A549 (cell line): ENCODE data around the gene PSME3IP1. TPM values are rescaled to one million over a fixed set of nuclear protein-coding genes. Genes with fewer than 3 reads are reported as not detected.

ENCODE experiments used
- ATAC-seq, 2 experiments: fragments of 200-7000 bp in 1 of 2; fragments of >200 bp in 1 of 2; cut with Nextera tagmentation in 1 of 2; cut with Tn5 transposase in 1 of 2; 3 replicates each; pipeline versions ENCODE4 v1.8.0 to v1.9.1; 2018 to 2020; ENCODE audit warnings: mild to moderate bottlenecking in 1 of 2, moderate library complexity in 1 of 2
- CTCF ChIA-PET: fragments of 300-600 bp; sonication (Branson Sonifier 250); formaldehyde crosslinking; extraction: SDS; loops from one replicate; lab custom pipeline; 2021; ENCODE audit warnings: antibody characterized with exemption, inconsistent platforms; lab: Yijun Ruan, JAX
- POLR2A ChIA-PET: fragments of 350-600 bp; formaldehyde crosslinking; extraction: SDS; loops from one replicate; lab custom pipeline; 2021; ENCODE audit warnings: antibody characterized with exemption, inconsistent platforms; lab: Yijun Ruan, JAX
- DNase-seq, 2 experiments: peaks; one replicate each; pipeline versions ENCODE4 v3.0.0 to v3.0.0-alpha.2; 2011 to 2016; ENCODE audit warnings: low read depth in 1 of 2, low spot score in 1 of 2
- FAIRE-seq: peaks from 2 replicates; lab custom pipeline; 2011; peaks lifted over from hg19 to GRCh38; lab: Jason Lieb, UNC
- H3K27ac ChIP-seq, 2 experiments: fragments of >200 bp; sonication (Bioruptor Twin); formaldehyde crosslinking; 3 replicates each; pipeline ENCODE4 v1.5.1; 2016 to 2017
- H3K4me1 ChIP-seq: fragments of >200 bp; sonication (Bioruptor Twin); formaldehyde crosslinking; 3 replicates; pipeline ENCODE4 v1.6.1; 2016
- H3K4me2 ChIP-seq: fragments of >200 bp; sonication (Bioruptor Twin); formaldehyde crosslinking; 3 replicates; pipeline ENCODE4 v1.6.1; 2016
- H3K4me3 ChIP-seq: fragments of >200 bp; sonication (Bioruptor Twin); formaldehyde crosslinking; 3 replicates; pipeline ENCODE4 v1.5.1; 2016
- H3K9me3 ChIP-seq: fragments of >200 bp; sonication (Bioruptor Twin); formaldehyde crosslinking; 3 replicates; pipeline ENCODE4 v1.6.1; 2016
- CBX8 ChIP-seq: fragments of 200-600 bp; sonication (generic); IDR thresholded peaks from 2 replicates; pipeline ENCODE4 v1.6.1; 2016
- EHF ChIP-seq: fragments of 250-450 bp; sonication (Bioruptor Pico); IDR thresholded peaks from 2 replicates; pipeline ENCODE4 v1.5.0; 2020; ENCODE audit warnings: mild to moderate bottlenecking
- EHMT2 ChIP-seq: fragments of 200-600 bp; sonication (generic); IDR thresholded peaks from 2 replicates; pipeline ENCODE4 v1.6.1; 2016; ENCODE audit warnings: antibody characterized with exemption, low read depth, mild to moderate bottlenecking, moderate library complexity
- EP300 ChIP-seq, 2 experiments: fragments of >200 bp; sonication (Bioruptor Twin); formaldehyde crosslinking; IDR thresholded peaks; 2 replicates in 1 of 2; 3 replicates in 1 of 2; pipeline ENCODE4 v1.6.1; 2016 to 2017
- FOSB ChIP-seq: fragments of 250-450 bp; sonication (Bioruptor Pico); IDR thresholded peaks from 2 replicates; pipeline ENCODE4 v1.5.0; 2020; ENCODE audit warnings: mild to moderate bottlenecking, moderate library complexity
- FOSL2 ChIP-seq, 2 experiments: fragments of 450-650 bp in 1 of 2; fragments of >200 bp in 1 of 2; sonication (Bioruptor Twin) in 1 of 2; formaldehyde crosslinking; IDR thresholded peaks; 2 replicates each; pipeline versions ENCODE4 v1.5.0 to v1.6.1; 2016 to 2020; ENCODE audit warnings: mild to moderate bottlenecking in 1 of 2, moderate library complexity in 1 of 2
- GATA3 ChIP-seq: IDR thresholded peaks from 2 replicates; pipeline ENCODE4 v1.6.1; 2012; ENCODE audit warnings: borderline replicate concordance
- HDAC2 ChIP-seq: fragments of 200-600 bp; sonication (generic); IDR thresholded peaks from 2 replicates; pipeline ENCODE4 v1.6.1; 2016
- JUNB ChIP-seq: fragments of >200 bp; sonication (Bioruptor Twin); formaldehyde crosslinking; IDR thresholded peaks from 2 replicates; pipeline ENCODE4 v1.6.1; 2016
- KDM1A ChIP-seq: fragments of 200-600 bp; sonication (generic); IDR thresholded peaks from 2 replicates; pipeline ENCODE4 v1.6.1; 2016; ENCODE audit warnings: low read depth, mild to moderate bottlenecking
- KDM5A ChIP-seq: fragments of 200-600 bp; sonication (generic); IDR thresholded peaks from 2 replicates; pipeline ENCODE4 v1.6.1; 2016; ENCODE audit warnings: antibody characterized with exemption, mild to moderate bottlenecking
- MAZ ChIP-seq: fragments of 150-350 bp; IDR thresholded peaks from 2 replicates; pipeline ENCODE4 v1.6.1; 2014; ENCODE audit warnings: antibody characterized with exemption, low read depth, low read length, borderline replicate concordance
- NFE2L2 ChIP-seq: fragments of 150-350 bp; conservative IDR thresholded peaks from 2 replicates; pipeline ENCODE4 v1.6.1; 2014; ENCODE audit warnings: low read length
- POLR2AphosphoS2 ChIP-seq: conservative IDR thresholded peaks from 2 replicates; pipeline ENCODE4 v1.6.1; 2012; ENCODE audit warnings: low read length, improper control_type of control experiment, inconsistent platforms
- SREBF2 ChIP-seq: fragments of 450-650 bp; IDR thresholded peaks from 2 replicates; pipeline ENCODE4 v1.6.1; 2014; ENCODE audit warnings: mild to moderate bottlenecking, moderate library complexity
- ZSCAN20 ChIP-seq: fragments of 250-450 bp; sonication (Bioruptor Pico); IDR thresholded peaks from 2 replicates; pipeline ENCODE4 v1.8.0; 2022; ENCODE audit warnings: mild to moderate bottlenecking, moderate library complexity
- WGBS: methylation state at CpG from one replicate; pipeline ENCODE4 v1.1.6; 2017; ENCODE audit errors: missing lambda C conversion rate; 5-methylcytosine and 5-hydroxymethylcytosine counted together
- polyA plus RNA-seq, 4 experiments: library from polyadenylated mRNA; depleted of rRNA in 3 of 4; stranded (reverse); fragments of >200 nt; fragmentation: RNase III in 1 of 4; extraction: RNeasy Plus Mini Kit Qiagen cat#74134 plus additional on column Dnase treatment in 1 of 4; gene quantifications; 2 replicates in 3 of 4; 3 replicates in 1 of 4; pipeline ENCODE4 v1.2.3, GENCODE V29; 2011 to 2017
- TF ChIP-seq, protein P1 (sequence below): fragments of >200 bp; sonication (Bioruptor Twin); formaldehyde crosslinking; IDR thresholded peaks from 3 replicates; pipeline ENCODE4 v1.6.1; 2016
- TF ChIP-seq, protein P2 (sequence below): fragments of >200 bp; sonication (Bioruptor Twin); formaldehyde crosslinking; IDR thresholded peaks from 2 replicates; pipeline ENCODE4 v1.6.1; 2016
- TF ChIP-seq, protein P3 (sequence below): fragments of 200-600 bp; sonication (generic); IDR thresholded peaks from 2 replicates; pipeline ENCODE4 v1.6.1; 2016; ENCODE audit warnings: antibody characterized with exemption, mild to moderate bottlenecking, moderate library complexity
- TF ChIP-seq, protein P4 (sequence below): IDR thresholded peaks from 2 replicates; pipeline ENCODE4 v1.6.1; 2012
- TF ChIP-seq, protein P5 (sequence below): IDR thresholded peaks from 2 replicates; pipeline ENCODE4 v1.6.1; 2012
- TF ChIP-seq, protein P6 (sequence below): fragments of 450-650 bp; IDR thresholded peaks from 2 replicates; pipeline ENCODE4 v1.6.1; 2014; ENCODE audit warnings: antibody characterized with exemption
- TF ChIP-seq, protein P7 (sequence below): fragments of 250-450 bp; sonication (Bioruptor Pico); IDR thresholded peaks from 2 replicates; pipeline ENCODE4 v1.5.0; 2021; ENCODE audit warnings: mild to moderate bottlenecking, moderate library complexity, borderline replicate concordance

The PSME3IP1 gene
- polyA plus RNA-seq, 2 of the 4 experiments (the other 2 are of a cell fraction): 155 to 159 TPM

DNA sequence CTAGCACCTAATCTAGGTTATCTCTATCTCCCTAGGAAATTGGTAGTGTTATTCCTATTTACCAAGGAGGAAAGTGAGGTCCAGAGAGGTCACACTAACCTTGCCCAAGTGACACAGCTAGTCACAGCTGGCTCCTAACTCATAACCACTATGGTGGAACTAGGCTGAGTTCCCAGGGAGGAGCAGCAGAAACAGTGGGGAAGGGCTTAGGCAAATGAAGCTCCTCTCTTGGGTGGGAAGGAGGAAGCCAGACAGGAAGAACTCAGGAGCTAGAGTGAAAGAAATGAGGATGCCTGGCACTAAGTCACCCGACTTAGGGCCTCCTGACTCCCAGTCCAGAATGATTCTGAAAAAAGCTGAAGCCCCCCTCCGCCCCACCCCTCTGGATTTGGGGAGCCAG, 34.5 kb downstream of the PSME3IP1 start:
- no peak for TF ChIP-seq FOSB (CRISPR knock-in tag)
- no peak for TF ChIP-seq EHF (CRISPR knock-in tag)
- no peak for TF ChIP-seq CBX8
- TF ChIP-seq, protein P1, sequence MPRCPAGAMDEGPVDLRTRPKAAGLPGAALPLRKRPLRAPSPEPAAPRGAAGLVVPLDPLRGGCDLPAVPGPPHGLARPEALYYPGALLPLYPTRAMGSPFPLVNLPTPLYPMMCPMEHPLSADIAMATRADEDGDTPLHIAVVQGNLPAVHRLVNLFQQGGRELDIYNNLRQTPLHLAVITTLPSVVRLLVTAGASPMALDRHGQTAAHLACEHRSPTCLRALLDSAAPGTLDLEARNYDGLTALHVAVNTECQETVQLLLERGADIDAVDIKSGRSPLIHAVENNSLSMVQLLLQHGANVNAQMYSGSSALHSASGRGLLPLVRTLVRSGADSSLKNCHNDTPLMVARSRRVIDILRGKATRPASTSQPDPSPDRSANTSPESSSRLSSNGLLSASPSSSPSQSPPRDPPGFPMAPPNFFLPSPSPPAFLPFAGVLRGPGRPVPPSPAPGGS: no peak
- TF ChIP-seq, protein P2, sequence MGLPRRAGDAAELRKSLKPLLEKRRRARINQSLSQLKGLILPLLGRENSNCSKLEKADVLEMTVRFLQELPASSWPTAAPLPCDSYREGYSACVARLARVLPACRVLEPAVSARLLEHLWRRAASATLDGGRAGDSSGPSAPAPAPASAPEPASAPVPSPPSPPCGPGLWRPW: no peak
- no peak for TF ChIP-seq GATA3
- no peak for TF ChIP-seq ZSCAN20 (CRISPR knock-in tag)
- TF ChIP-seq KDM5A: no peak
- no peak for TF ChIP-seq JUNB
- CTCF ChIA-PET: interaction anchor here (0.7 to 1.8 kb wide), 8 partner anchors 14 to 130 kb away, joined by 3 to 5 read pairs (median 3); partner anchors contain the start of genes PSME3IP1 and RSPRY1

DNA sequence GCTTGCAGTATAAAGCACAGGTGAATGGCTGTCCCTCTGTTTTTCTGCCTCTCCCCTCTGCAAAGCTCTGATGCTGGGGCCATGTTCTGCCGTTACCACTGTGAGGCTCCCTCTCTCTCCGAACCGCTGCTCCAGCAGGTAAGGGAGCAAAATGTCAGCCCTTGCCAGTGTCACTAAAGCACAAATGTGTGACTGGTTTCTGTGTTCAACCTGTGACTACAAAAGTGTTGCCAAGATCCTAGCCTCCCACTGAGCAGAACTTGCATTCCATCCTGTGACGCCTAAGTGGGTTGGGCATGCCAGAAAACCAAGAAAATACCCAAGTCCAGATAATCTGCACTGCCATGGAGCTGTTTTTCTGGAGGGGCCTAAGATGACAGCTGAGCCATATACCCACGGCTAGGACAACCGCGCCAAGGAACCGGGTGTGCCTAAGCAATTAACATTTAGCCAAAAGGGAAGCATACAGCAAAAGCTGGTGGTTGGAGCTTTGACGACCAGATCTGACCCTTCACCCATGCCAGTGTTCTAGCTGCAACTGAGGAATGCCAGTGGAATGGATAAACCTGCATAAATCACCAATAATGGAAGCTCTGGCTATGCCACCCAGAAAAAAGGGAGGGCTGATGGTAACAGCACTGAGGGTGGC, 35.0 kb downstream of the PSME3IP1 start:
- TF ChIP-seq NFE2L2 (no peak), KDM1A (no peak), FOSL2 (IDR thresholded peaks at IDR 0.05) (no peak), FOSL2 (CRISPR knock-in tag; IDR thresholded peaks at IDR 0.05) (no peak), POLR2AphosphoS2 (no peak)
- CTCF ChIA-PET: interaction anchor here (0.7 to 2.7 kb wide), 10 partner anchors 12 to 129 kb away, joined by 3 to 8 read pairs (median 4); partner anchors contain the start of genes PSME3IP1 and RSPRY1
- Histone ChIP-seq H3K4me3 (no peak overlapping the region), H3K4me2 (no peak overlapping the region), H3K4me1 (no peaks in the 10 kb centered on the region), H3K9me3 (no peaks in the 10 kb centered on the region), H3K27ac (no peak overlapping the region)
- no peak for ATAC-seq
- WGBS: 94% methylated on average over 9 of the region's 9 CpGs
- no peak for FAIRE-seq
- DNase-seq: no peak
- POLR2A ChIA-PET: no interaction called here

More for the DNA sequence above, 34.5 kb downstream of the PSME3IP1 start:
- no peak overlapping the region for H3K27ac ChIP-seq
- H3K4me1 ChIP-seq: no peaks in the 10 kb centered on the region
- FAIRE-seq (no peak), ATAC-seq (no peak), DNase-seq (no peak)
- no peaks in the 10 kb centered on the region for H3K9me3 ChIP-seq
- H3K4me2 ChIP-seq: no peak overlapping the region
- POLR2A ChIA-PET: no interaction called here
- no peak overlapping the region for H3K4me3 ChIP-seq
- WGBS: 84% methylated on average over 2 of the region's 2 CpGs

DNA sequence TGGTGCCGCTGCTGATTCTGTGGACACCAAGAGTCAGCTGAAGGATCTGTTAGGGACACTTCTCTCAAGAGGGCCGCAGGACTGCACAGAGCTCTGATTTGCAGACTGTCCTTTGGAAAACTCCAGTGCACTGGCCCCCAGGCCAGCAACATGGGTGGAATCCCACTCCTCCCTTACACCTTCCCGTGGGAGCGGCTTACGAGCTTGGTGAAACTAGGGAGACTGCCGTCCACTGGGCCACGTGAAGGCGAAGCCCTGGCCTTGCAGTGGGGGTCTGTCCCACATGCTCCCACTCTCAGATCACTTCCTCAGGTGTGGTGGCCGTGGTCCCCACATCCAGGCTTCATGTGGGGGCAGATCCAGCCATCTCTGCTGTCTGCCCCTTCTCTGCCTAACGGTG, 36.4 kb downstream of the PSME3IP1 start:
- DNase-seq (no peak), FAIRE-seq (no peak), ATAC-seq (no peak)
- CTCF ChIA-PET: interaction anchor here (1.1 to 2.7 kb wide), 4 partner anchors 14 to 57 kb away, joined by 3 to 10 read pairs (median 6); partner anchors contain the start of gene CPNE2
- H3K4me2 ChIP-seq: no peak overlapping the region
- H3K27ac ChIP-seq: no peak overlapping the region
- no peaks in the 10 kb centered on the region for H3K9me3 ChIP-seq
- 92% methylated on average over 10 of the region's 10 CpGs for WGBS
- H3K4me1 ChIP-seq: no peaks in the 10 kb centered on the region
- POLR2A ChIA-PET: no interaction called here
- no peak overlapping the region for H3K4me3 ChIP-seq
- TF ChIP-seq, protein P3, sequence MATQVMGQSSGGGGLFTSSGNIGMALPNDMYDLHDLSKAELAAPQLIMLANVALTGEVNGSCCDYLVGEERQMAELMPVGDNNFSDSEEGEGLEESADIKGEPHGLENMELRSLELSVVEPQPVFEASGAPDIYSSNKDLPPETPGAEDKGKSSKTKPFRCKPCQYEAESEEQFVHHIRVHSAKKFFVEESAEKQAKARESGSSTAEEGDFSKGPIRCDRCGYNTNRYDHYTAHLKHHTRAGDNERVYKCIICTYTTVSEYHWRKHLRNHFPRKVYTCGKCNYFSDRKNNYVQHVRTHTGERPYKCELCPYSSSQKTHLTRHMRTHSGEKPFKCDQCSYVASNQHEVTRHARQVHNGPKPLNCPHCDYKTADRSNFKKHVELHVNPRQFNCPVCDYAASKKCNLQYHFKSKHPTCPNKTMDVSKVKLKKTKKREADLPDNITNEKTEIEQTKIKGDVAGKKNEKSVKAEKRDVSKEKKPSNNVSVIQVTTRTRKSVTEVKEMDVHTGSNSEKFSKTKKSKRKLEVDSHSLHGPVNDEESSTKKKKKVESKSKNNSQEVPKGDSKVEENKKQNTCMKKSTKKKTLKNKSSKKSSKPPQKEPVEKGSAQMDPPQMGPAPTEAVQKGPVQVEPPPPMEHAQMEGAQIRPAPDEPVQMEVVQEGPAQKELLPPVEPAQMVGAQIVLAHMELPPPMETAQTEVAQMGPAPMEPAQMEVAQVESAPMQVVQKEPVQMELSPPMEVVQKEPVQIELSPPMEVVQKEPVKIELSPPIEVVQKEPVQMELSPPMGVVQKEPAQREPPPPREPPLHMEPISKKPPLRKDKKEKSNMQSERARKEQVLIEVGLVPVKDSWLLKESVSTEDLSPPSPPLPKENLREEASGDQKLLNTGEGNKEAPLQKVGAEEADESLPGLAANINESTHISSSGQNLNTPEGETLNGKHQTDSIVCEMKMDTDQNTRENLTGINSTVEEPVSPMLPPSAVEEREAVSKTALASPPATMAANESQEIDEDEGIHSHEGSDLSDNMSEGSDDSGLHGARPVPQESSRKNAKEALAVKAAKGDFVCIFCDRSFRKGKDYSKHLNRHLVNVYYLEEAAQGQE: no peak
- TF ChIP-seq SREBF2 (no peak), JUNB (no peak), FOSL2 (IDR thresholded peaks at IDR 0.05) (no peak), FOSL2 (CRISPR knock-in tag; IDR thresholded peaks at IDR 0.05) (no peak), EHF (CRISPR knock-in tag) (no peak), MAZ (no peak), KDM1A (no peak), ZSCAN20 (CRISPR knock-in tag) (no peak), EP300 (IDR thresholded peaks at IDR 0.05) (no peak), EHMT2 (no peak), HDAC2 (no peak)
- TF ChIP-seq, protein P4, sequence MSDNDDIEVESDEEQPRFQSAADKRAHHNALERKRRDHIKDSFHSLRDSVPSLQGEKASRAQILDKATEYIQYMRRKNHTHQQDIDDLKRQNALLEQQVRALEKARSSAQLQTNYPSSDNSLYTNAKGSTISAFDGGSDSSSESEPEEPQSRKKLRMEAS: no peak
- TF ChIP-seq, protein P5, sequence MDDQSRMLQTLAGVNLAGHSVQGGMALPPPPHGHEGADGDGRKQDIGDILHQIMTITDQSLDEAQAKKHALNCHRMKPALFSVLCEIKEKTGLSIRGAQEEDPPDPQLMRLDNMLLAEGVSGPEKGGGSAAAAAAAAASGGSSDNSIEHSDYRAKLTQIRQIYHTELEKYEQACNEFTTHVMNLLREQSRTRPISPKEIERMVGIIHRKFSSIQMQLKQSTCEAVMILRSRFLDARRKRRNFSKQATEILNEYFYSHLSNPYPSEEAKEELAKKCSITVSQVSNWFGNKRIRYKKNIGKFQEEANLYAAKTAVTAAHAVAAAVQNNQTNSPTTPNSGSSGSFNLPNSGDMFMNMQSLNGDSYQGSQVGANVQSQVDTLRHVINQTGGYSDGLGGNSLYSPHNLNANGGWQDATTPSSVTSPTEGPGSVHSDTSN: no peak
- TF ChIP-seq, protein P6, sequence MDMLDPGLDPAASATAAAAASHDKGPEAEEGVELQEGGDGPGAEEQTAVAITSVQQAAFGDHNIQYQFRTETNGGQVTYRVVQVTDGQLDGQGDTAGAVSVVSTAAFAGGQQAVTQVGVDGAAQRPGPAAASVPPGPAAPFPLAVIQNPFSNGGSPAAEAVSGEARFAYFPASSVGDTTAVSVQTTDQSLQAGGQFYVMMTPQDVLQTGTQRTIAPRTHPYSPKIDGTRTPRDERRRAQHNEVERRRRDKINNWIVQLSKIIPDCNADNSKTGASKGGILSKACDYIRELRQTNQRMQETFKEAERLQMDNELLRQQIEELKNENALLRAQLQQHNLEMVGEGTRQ: no peak
- TF ChIP-seq, protein P2: no peak
- TF ChIP-seq, protein P7, sequence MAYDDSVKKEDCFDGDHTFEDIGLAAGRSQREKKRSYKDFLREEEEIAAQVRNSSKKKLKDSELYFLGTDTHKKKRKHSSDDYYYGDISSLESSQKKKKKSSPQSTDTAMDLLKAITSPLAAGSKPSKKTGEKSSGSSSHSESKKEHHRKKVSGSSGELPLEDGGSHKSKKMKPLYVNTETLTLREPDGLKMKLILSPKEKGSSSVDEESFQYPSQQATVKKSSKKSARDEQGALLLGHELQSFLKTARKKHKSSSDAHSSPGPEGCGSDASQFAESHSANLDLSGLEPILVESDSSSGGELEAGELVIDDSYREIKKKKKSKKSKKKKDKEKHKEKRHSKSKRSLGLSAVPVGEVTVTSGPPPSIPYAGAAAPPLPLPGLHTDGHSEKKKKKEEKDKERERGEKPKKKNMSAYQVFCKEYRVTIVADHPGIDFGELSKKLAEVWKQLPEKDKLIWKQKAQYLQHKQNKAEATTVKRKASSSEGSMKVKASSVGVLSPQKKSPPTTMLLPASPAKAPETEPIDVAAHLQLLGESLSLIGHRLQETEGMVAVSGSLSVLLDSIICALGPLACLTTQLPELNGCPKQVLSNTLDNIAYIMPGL (CRISPR knock-in tag): no peak
